Measurements from ENCODE around the gene EVA1C. TPM values are rescaled to one million over a fixed set of nuclear protein-coding genes. Genes with fewer than 3 reads are reported as not detected.

The EVA1C gene
- total RNA-seq, 1 experiment from 2014 or later = 0.98 TPM

GRCh38 chr21:32411350-32412161, 950 bp upstream of the EVA1C start:
- Histone ChIP-seq H3K18ac (ENCODE audit: insufficient read length, low read depth, low read length) (no peak overlapping the region), H4K8ac (replicated peaks; ENCODE audit: insufficient read length, low read depth, low read length) (no peak overlapping the region), H2BK12ac (ENCODE audit: insufficient read length, low read depth, low read length) (no peak overlapping the region), H3K9ac (ENCODE audit: extremely low read depth, insufficient read length, low read length) (no peak overlapping the region), H2BK5ac (ENCODE audit: insufficient read length, low read length) (no peak overlapping the region), H4K5ac (ENCODE audit: insufficient read length, low read depth, low read length) (no peak overlapping the region), H3K79me2 (ENCODE audit: insufficient read depth, low read length) (no peaks in the 10 kb centered on the region), H3K23me2 (ENCODE audit: insufficient read length, low read depth, low read length, poor library complexity, severe bottlenecking) (peaks cover 10% of the 10 kb centered on the region), H3K4me2 (ENCODE audit: insufficient read depth, insufficient read length, low read length) (peak overlapping the region; percentile 37), H2AK5ac (ENCODE audit: insufficient read length, low read length) (no peak overlapping the region), H3K23ac (ENCODE audit: insufficient read length, low read depth, low read length) (no peak overlapping the region), H2BK120ac (ENCODE audit: low read depth, low read length, poor library complexity, severe bottlenecking) (peak overlapping the region; percentile 30), H3K27me3 (ENCODE audit: insufficient read depth, low read length) (peaks cover 39% of the 10 kb centered on the region), H3K56ac (ENCODE audit: insufficient read length, low read depth, low read length) (no peak overlapping the region), H2BK20ac (ENCODE audit: low read depth, low read length, poor library complexity, severe bottlenecking) (no peak overlapping the region), H4K20me1 (ENCODE audit: control insufficient read depth, insufficient read depth, insufficient read length) (no peaks in the 10 kb centered on the region), H2AFZ (ENCODE audit: low read length) (no peak overlapping the region), H4K91ac (ENCODE audit: insufficient read length, low read depth, low read length) (no peak overlapping the region), H3K27ac (ENCODE audit: insufficient read length, low read depth, low read length) (no peak overlapping the region), H3K14ac (ENCODE audit: insufficient read depth, low read length) (peak overlapping the region; percentile 50; the same call in 1 of the 2 replicates), H3K4ac (ENCODE audit: low read depth, low read length) (no peak overlapping the region), H2BK15ac (ENCODE audit: low read depth, low read length) (no peak overlapping the region), H3K79me1 (ENCODE audit: insufficient read depth, low read depth, low read length, poor library complexity, severe bottlenecking) (no peaks in the 10 kb centered on the region), H3K4me1 (ENCODE audit: insufficient read depth, low read length) (no peaks in the 10 kb centered on the region), H3T11ph (ENCODE audit: low read length) (no peak overlapping the region), H3K9me3 (ENCODE audit: control insufficient read depth, low read depth, low read length) (no peaks in the 10 kb centered on the region)
- peak; percentile 39 for DNase-seq
- no peaks in the 10 kb centered on the region for H3K9me3 Mint-ChIP-seq
- peaks cover 74% of the 10 kb centered on the region for H3K27me3 Mint-ChIP-seq (ENCODE audit: low read depth)
- no peaks in the 10 kb centered on the region; a peak in 1 of 7 replicates for H3K36me3 Mint-ChIP-seq (ENCODE audit: insufficient read depth in 1 of 3, low read depth in 3 of 3)
- no peak for TF ChIP-seq CTCF (conservative IDR thresholded peaks at IDR 0.05)
- peaks cover 29 to 34% of the 10 kb centered on the region in 2 experiments for H3K4me1 Mint-ChIP-seq
- no CpG with 5 or more reads among the region's 63 CpGs for WGBS (ENCODE audit: extremely low coverage, insufficient read length, low lambda C conversion rate)
- peak overlapping the region; percentile 70 to 78 for H3K4me3 Mint-ChIP-seq
- no peak overlapping the region for H3K27ac Mint-ChIP-seq
